ENCODE results near the gene SUPT3H.

DNA sequence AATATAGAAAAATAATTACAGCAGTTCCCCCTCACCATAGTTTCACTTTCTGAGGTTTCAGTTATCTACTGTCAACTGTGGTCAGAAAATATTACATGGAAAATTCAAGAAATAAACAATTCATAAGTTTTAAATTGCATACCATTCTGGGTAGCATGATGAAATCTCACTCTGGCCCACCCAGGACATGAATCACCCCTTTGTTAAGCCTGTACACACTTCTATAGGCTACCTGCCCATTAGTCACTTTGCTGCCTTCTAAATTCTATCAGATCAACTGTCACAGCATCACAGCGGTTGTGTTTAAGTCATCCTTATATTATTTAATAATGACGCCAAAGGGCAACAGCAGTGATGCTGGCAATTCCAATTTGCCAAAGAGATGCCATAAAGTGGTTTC lies 189.9 kb downstream of the SUPT3H start:
- TF ChIP-seq POLR2A (IDR thresholded peaks at IDR 0.05) (no peak), POLR2AphosphoS5 (IDR thresholded peaks at IDR 0.05) (no peak)
- TF ChIP-seq, protein P1, sequence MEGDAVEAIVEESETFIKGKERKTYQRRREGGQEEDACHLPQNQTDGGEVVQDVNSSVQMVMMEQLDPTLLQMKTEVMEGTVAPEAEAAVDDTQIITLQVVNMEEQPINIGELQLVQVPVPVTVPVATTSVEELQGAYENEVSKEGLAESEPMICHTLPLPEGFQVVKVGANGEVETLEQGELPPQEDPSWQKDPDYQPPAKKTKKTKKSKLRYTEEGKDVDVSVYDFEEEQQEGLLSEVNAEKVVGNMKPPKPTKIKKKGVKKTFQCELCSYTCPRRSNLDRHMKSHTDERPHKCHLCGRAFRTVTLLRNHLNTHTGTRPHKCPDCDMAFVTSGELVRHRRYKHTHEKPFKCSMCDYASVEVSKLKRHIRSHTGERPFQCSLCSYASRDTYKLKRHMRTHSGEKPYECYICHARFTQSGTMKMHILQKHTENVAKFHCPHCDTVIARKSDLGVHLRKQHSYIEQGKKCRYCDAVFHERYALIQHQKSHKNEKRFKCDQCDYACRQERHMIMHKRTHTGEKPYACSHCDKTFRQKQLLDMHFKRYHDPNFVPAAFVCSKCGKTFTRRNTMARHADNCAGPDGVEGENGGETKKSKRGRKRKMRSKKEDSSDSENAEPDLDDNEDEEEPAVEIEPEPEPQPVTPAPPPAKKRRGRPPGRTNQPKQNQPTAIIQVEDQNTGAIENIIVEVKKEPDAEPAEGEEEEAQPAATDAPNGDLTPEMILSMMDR (IDR thresholded peaks at IDR 0.05), result no peak
